ENCODE results near the gene BTF3L4.
A peak's percentile ranks its signal among the peaks of the same experiment; 100 is the strongest.
"Not testable (repeated sequence)": the region's sequence is repeated elsewhere in the genome, so short reads cannot be mapped to it uniquely, and the experiment has no call there.

BTF3L4 gene

DNA sequence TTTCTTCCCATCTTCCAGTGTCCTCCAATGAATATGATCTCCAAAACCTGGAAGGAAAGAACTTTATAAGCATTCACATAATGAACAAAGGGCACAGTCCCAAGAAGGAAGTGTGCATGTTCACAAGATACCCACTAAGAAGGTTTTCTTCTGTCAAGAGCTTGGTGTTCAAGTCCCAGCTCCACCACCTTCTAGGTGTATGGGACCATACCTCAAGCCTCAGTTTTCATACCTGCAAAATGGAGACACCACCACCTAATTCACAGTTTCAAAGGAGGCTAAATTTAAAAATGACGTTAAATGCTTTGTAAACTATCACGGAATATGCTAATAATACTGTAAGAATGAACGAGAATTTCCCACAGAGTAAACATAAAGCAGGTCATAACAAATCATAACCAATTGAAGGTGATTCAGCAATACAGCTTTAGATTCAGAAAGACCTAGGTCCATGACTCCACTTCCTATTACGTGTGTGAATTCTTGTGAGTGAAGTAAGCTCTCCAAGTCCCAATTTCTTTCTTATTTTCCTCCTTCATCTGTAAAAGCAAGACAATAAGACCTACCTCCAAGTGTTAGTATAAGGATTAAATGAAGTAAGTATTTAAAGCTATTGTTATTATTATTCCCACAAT lies 14.4 kb upstream of the BTF3L4 start:
- no peak overlapping the region for H3K4me2 ChIP-seq (ENCODE audit: low read length)
- no peak overlapping the region for H2AFZ ChIP-seq
- no peaks in the 10 kb centered on the region for H3K27me3 ChIP-seq (ENCODE audit: control insufficient read depth, insufficient read depth, low read length)
- H3K4me3 ChIP-seq (ENCODE audit: low read depth, low read length): no peak overlapping the region
- no peak for TF ChIP-seq CTCF (IDR thresholded peaks at IDR 0.05)
- no peaks in the 10 kb centered on the region for H3K36me3 ChIP-seq (ENCODE audit: control insufficient read depth, insufficient read depth, low read length)
- no peak overlapping the region for H3K27ac ChIP-seq
- H3K9ac ChIP-seq: no peak overlapping the region
- H3K4me1 ChIP-seq: no peaks in the 10 kb centered on the region
- no peaks in the 10 kb centered on the region for H3K9me3 ChIP-seq (ENCODE audit: control insufficient read depth, low read length)
- peaks cover 2% of the 10 kb centered on the region for H3K79me2 ChIP-seq

- Histone ChIP-seq H3K4me3 (ENCODE audit: low read depth, low read length) (no peak overlapping the region), H3K4me1 (no peaks in the 10 kb centered on the region), H3K4me2 (ENCODE audit: low read length) (no peak overlapping the region), H3K27me3 (ENCODE audit: control insufficient read depth, insufficient read depth, low read length) (no peaks in the 10 kb centered on the region), H2AFZ (no peak overlapping the region), H3K36me3 (ENCODE audit: control insufficient read depth, insufficient read depth, low read length) (no peaks in the 10 kb centered on the region), H3K79me2 (peaks cover 8% of the 10 kb centered on the region), H3K9ac (no peak overlapping the region), H3K9me3 (ENCODE audit: control insufficient read depth, low read length) (no peaks in the 10 kb centered on the region), H3K27ac (no peak overlapping the region)
- TF ChIP-seq CTCF (IDR thresholded peaks at IDR 0.05): no peak
Measured at GRCh38 chr1:52045236-52045635, 10.9 kb upstream of the BTF3L4 start.

DNA sequence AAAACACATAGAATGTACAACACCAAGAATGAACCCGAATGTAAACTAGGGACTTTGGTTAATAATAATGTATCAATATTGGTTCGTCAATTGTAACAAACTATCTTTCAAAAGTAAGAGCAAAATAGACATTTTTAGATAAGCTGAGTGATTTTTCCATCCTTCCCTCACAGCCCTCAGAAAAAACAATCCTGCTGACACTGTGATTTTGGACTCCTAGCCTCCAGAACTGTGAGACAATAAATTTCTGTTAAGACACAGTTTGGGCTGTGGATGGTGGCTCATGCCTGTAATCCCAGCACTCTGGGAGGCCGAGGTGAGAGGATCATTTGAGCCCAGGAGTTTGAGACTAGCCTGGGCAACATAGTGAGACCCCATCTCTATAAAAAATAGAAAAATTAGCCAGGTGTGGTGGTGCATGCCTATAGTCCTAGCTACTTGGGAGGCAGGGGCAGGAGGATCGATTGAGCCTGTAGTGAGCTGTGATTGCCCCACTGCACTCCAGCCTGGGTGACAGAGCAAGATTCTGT lies 10.4 kb upstream of the BTF3L4 start:
- H3K36me3 ChIP-seq (ENCODE audit: control insufficient read depth, insufficient read depth, low read length); H3K27me3 ChIP-seq (ENCODE audit: control insufficient read depth, insufficient read depth, low read length); H3K79me2 ChIP-seq; H3K4me1 ChIP-seq; H3K4me2 ChIP-seq (ENCODE audit: low read length); H3K4me3 ChIP-seq (ENCODE audit: low read depth, low read length); H3K27ac ChIP-seq; H3K9ac ChIP-seq; H3K9me3 ChIP-seq (ENCODE audit: control insufficient read depth, low read length); H2AFZ ChIP-seq: not testable (repeated sequence)

- H3K79me2 ChIP-seq; H3K4me1 ChIP-seq; H3K9ac ChIP-seq; H2AFZ ChIP-seq; H3K9me3 ChIP-seq (ENCODE audit: control insufficient read depth, low read length); H3K4me3 ChIP-seq (ENCODE audit: low read depth, low read length); H3K36me3 ChIP-seq (ENCODE audit: control insufficient read depth, insufficient read depth, low read length); H3K27me3 ChIP-seq (ENCODE audit: control insufficient read depth, insufficient read depth, low read length); H3K27ac ChIP-seq; H3K4me2 ChIP-seq (ENCODE audit: low read length): not testable (repeated sequence)
Measured at GRCh38 chr1:52049337-52049736, 6.8 kb upstream of the BTF3L4 start.

DNA sequence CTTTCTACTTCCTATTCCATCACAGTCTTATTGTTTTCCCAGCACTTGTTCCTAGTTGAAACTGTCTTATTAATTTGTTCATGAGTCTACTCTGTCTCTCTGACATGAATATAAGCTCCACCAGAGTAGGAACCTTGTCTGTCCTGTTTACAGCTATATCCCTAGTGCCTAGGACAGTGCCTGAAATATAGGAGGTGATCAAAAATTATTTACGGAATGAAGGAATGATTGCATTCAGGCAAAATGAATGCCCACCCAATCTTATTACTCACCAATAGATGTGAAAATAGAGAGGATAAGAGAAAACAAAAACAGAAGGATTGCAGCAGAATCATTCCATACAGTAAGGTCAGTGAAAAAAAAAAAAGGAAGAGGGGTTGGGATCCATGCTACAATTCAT lies 2.2 kb upstream of the BTF3L4 start:
- H3K4me1 ChIP-seq: peaks cover 3% of the 10 kb centered on the region
- no peaks in the 10 kb centered on the region for H3K27me3 ChIP-seq (ENCODE audit: control insufficient read depth, insufficient read depth, low read length)
- no peaks in the 10 kb centered on the region for H3K36me3 ChIP-seq (ENCODE audit: control insufficient read depth, insufficient read depth, low read length)
- peak overlapping the region; percentile 92 for H3K4me3 ChIP-seq (ENCODE audit: low read depth, low read length)
- H3K9me3 ChIP-seq (ENCODE audit: control insufficient read depth, low read length): no peaks in the 10 kb centered on the region
- H2AFZ ChIP-seq: no peak overlapping the region
- no peak overlapping the region for H3K27ac ChIP-seq
- TF ChIP-seq CTCF (IDR thresholded peaks at IDR 0.05): no peak
- H3K4me2 ChIP-seq (ENCODE audit: low read length): peak overlapping the region; percentile 90
- H3K9ac ChIP-seq: no peak overlapping the region
- H3K79me2 ChIP-seq: peaks cover 8% of the 10 kb centered on the region

Data from parathyroid adenoma (tissue), 2 donors.